Left colon (tissue), 2 donors: ENCODE data around the gene UPK1B. TPM values are rescaled to one million over a fixed set of nuclear protein-coding genes. Genes with fewer than 3 reads are reported as not detected.

ENCODE experiments used
- ATAC-seq: fragments of 200-7000 bp; cut with Tn5 transposase; one replicate; pipeline ENCODE4 v1.9.1; 2020; ENCODE audit warnings: mild to moderate bottlenecking, moderate library complexity
- DNase-seq, 2 donors: peaks; one replicate each; pipeline ENCODE4 v3.0.0-alpha.2; 2020
- intact Hi-C, 2 donors: fragments of 100-400 bp; cut with DNase I in 1 of 2; cut with micrococcal nuclease in 1 of 2; formaldehyde crosslinking; loops; one replicate each; pipeline versions ENCODE4 v1.11.2 to v1.14.0; 2022; cut with DNase I, micrococcal nuclease
- total RNA-seq, 2 donors: library from RNA; stranded (reverse); fragmentation: NEBNext Ultra II Directional; extraction: Animal tissue kit (Norgen Biotek cat#: 25700); gene quantifications; one replicate each; pipeline ENCODE4 v1.2.1, GENCODE V29; 2021
- donor health status: DM: no; HTN: no; CAD: no.
- donor health status: DM: yes; HTN: yes; CAD: no.

Gene UPK1B
- total RNA-seq, 2 donors from 2014 or later, result not detected

GRCh38 chr3:119170821-119171220 is 2.6 kb upstream of the UPK1B start:
- ATAC-seq, result no peak
- intact Hi-C loops, result no loop called here
- no peak for DNase-seq

GRCh38 chr3:119175872-119176756 is 2.7 kb downstream of the UPK1B start:
- intact Hi-C loops, result no loop called here
- ATAC-seq (peak; percentile 87), DNase-seq (peak; percentile 46 to 58)

- DNase-seq (no peak), ATAC-seq (no peak)
- intact Hi-C loops, result no loop called here
These were observed 3.4 kb downstream of the UPK1B start for GRCh38 chr3:119176778-119177177.

- intact Hi-C loops, result no loop called here
- ATAC-seq (no peak), DNase-seq (no peak)
These were observed 3.9 kb downstream of the UPK1B start for GRCh38 chr3:119177321-119177720.

- intact Hi-C loops, result no loop called here
- DNase-seq (no peak), ATAC-seq (peak; percentile 34)
These were observed 8.4 kb downstream of the UPK1B start for GRCh38 chr3:119181765-119182164.

- no peak for DNase-seq
- intact Hi-C loops, result no loop called here
- no peak for ATAC-seq
These were observed 10.7 kb downstream of the UPK1B start for GRCh38 chr3:119184111-119184510.

- DNase-seq (no peak), ATAC-seq (no peak)
- intact Hi-C loops, result no loop called here
These were observed 11.6 kb downstream of the UPK1B start for GRCh38 chr3:119184796-119185570.

GRCh38 chr3:119187266-119187665 is 13.9 kb downstream of the UPK1B start:
- intact Hi-C loops, result no loop called here
- DNase-seq (no peak), ATAC-seq (no peak)

- ATAC-seq (no peak), DNase-seq (no peak)
- intact Hi-C loops, result no loop called here
These were observed 18.4 kb downstream of the UPK1B start for GRCh38 chr3:119191800-119192199.

GRCh38 chr3:119194237-119195150 is 21.1 kb downstream of the UPK1B start:
- intact Hi-C loops, result no loop called here
- ATAC-seq (peak; percentile 53), DNase-seq (no peak)

GRCh38 chr3:119195151-119195476 is 21.7 kb downstream of the UPK1B start:
- ATAC-seq, result no peak
- intact Hi-C loops, result no loop called here
- DNase-seq, result no peak

GRCh38 chr3:119195911-119196310 is 22.5 kb downstream of the UPK1B start:
- no peak for ATAC-seq
- DNase-seq, result no peak
- intact Hi-C loops, result no loop called here

GRCh38 chr3:119205209-119205608 is 31.8 kb downstream of the UPK1B start:
- intact Hi-C loops, result no loop called here
- ATAC-seq (peak; percentile 27), DNase-seq (no peak)

GRCh38 chr3:119205685-119206084 is 32.3 kb downstream of the UPK1B start:
- ATAC-seq (peak; percentile 13), DNase-seq (no peak)
- intact Hi-C loops, result no loop called here

- DNase-seq (no peak), ATAC-seq (peak; percentile 59)
- intact Hi-C loops, result no loop called here
These were observed 33.5 kb downstream of the UPK1B start for GRCh38 chr3:119206611-119207511.

- intact Hi-C loops, result no loop called here
- DNase-seq, result no peak
- no peak for ATAC-seq
These were observed 34.1 kb downstream of the UPK1B start for GRCh38 chr3:119207512-119207875.

- no peak for DNase-seq
- ATAC-seq, result peak; percentile 80
- intact Hi-C loops, result no loop called here
These were observed 37.8 kb downstream of the UPK1B start for GRCh38 chr3:119211193-119211592.

GRCh38 chr3:119211803-119212202 is 38.4 kb downstream of the UPK1B start:
- no peak for ATAC-seq
- intact Hi-C loops, result no loop called here
- DNase-seq, result no peak
